ENCODE measurements around the gene MBOAT2.

GRCh38 chr2:8837795-8838140 lies 165.7 kb downstream of the MBOAT2 start:
- TF ChIP-seq POLR2A (IDR thresholded peaks at IDR 0.05; ENCODE audit: low read length), result no peak
- TF ChIP-seq GATA1 (IDR thresholded peaks at IDR 0.05; ENCODE audit: low read depth, low read length), result no peak

Data from erythroblast (primary cell).